ENCODE results near the gene HTR7. TPM values are rescaled to one million over a fixed set of nuclear protein-coding genes. Genes with fewer than 3 reads are reported as not detected.

Gene HTR7
- total and polyA plus RNA-seq, 7 donors = 0.31 to 1.4 (median 0.75) TPM; not detected in 1

GRCh38 chr10:90779548-90779947 lies 78.3 kb downstream of the HTR7 start:
- no peak for TF ChIP-seq POLR2AphosphoS5 (IDR thresholded peaks at IDR 0.05)
- TF ChIP-seq EP300 (IDR thresholded peaks at IDR 0.05) = no peak
- TF ChIP-seq POLR2A (IDR thresholded peaks at IDR 0.05) = no peak
- TF ChIP-seq CTCF (IDR thresholded peaks at IDR 0.05) = no peak

GRCh38 chr10:90777621-90778020 lies 80.2 kb downstream of the HTR7 start:
- H3K4me3 ChIP-seq = no peak overlapping the region
- no peak for TF ChIP-seq POLR2AphosphoS5 (IDR thresholded peaks at IDR 0.05)
- no peak overlapping the region for H3K27ac ChIP-seq
- no peaks in the 10 kb centered on the region for H3K9me3 ChIP-seq
- DNase-seq = no peak
- intact Hi-C loops (cut with DNase I) = no loop called here
- H3K27me3 ChIP-seq = no peaks in the 10 kb centered on the region
- no peaks in the 10 kb centered on the region for H3K4me1 ChIP-seq
- H3K36me3 ChIP-seq = no peaks in the 10 kb centered on the region
- WGBS, 2 donors = 70 to 73% methylated on average over 1 of the region's 1 CpG

More at GRCh38 chr10:90779548-90779947, 78.3 kb downstream of the HTR7 start:
- Histone ChIP-seq H3K9me3 (no peaks in the 10 kb centered on the region), H3K4me3 (no peak overlapping the region), H3K27ac (no peak overlapping the region), H3K36me3 (no peaks in the 10 kb centered on the region), H3K4me1 (no peaks in the 10 kb centered on the region), H3K27me3 (no peaks in the 10 kb centered on the region)
- DNase-seq = no peak
- 49 to 74% methylated on average over 3 of the region's 3 CpGs for WGBS, 2 donors
- intact Hi-C loops (cut with DNase I) = no loop called here

- H3K4me1 ChIP-seq = no peaks in the 10 kb centered on the region
- H3K9me3 ChIP-seq = no peaks in the 10 kb centered on the region
- H3K27ac ChIP-seq = no peak overlapping the region
- peak; percentile 65 for DNase-seq
- WGBS, 2 donors = 50 to 57% methylated on average over 2 of the region's 2 CpGs
- TF ChIP-seq EP300 (IDR thresholded peaks at IDR 0.05) = no peak
- TF ChIP-seq POLR2AphosphoS5 (IDR thresholded peaks at IDR 0.05) = no peak
- no peak for TF ChIP-seq POLR2A (IDR thresholded peaks at IDR 0.05)
- TF ChIP-seq CTCF (IDR thresholded peaks at IDR 0.05) = no peak
- H3K4me3 ChIP-seq = no peak overlapping the region
- intact Hi-C loops (cut with DNase I) = no loop called here
- no peaks in the 10 kb centered on the region for H3K36me3 ChIP-seq
- no peaks in the 10 kb centered on the region for H3K27me3 ChIP-seq
Measured at GRCh38 chr10:90775351-90776028, 82.3 kb downstream of the HTR7 start.

GRCh38 chr10:90769946-90770841 lies 87.6 kb downstream of the HTR7 start:
- no peaks in the 10 kb centered on the region for H3K36me3 ChIP-seq
- no peaks in the 10 kb centered on the region for H3K9me3 ChIP-seq
- no peaks in the 10 kb centered on the region for H3K4me1 ChIP-seq
- peak; percentile 60 for DNase-seq
- intact Hi-C loops (cut with DNase I) = no loop called here
- H3K27me3 ChIP-seq = no peaks in the 10 kb centered on the region
- TF ChIP-seq CTCF (IDR thresholded peaks at IDR 0.05) = no peak
- no peak for TF ChIP-seq EP300 (IDR thresholded peaks at IDR 0.05)
- no peak for TF ChIP-seq POLR2AphosphoS5 (IDR thresholded peaks at IDR 0.05)
- no peak for TF ChIP-seq POLR2A (IDR thresholded peaks at IDR 0.05)
- no peak overlapping the region for H3K4me3 ChIP-seq
- 93% methylated on average over 20 of the region's 20 CpGs for WGBS, 2 donors
- no peak overlapping the region for H3K27ac ChIP-seq
